HepG2 (cell line): ENCODE measurements around the gene MRPS14. TPM values are rescaled to one million over a fixed set of nuclear protein-coding genes. Genes with fewer than 3 reads are reported as not detected.

Source experiments
- ATRX ChIP-seq: sonication (generic); formaldehyde crosslinking; IDR thresholded peaks from 2 replicates; pipeline ENCODE4 v1.4.0; 2020; ENCODE audit warnings: missing genetic modification reagents, borderline replicate concordance
- FOXA3 ChIP-seq: IDR thresholded peaks from 2 replicates; pipeline ENCODE4 v1.6.1; 2016; ENCODE audit warnings: missing genetic modification reagents, missing compliant biosample characterization
- IRX3 ChIP-seq: sonication (generic); formaldehyde crosslinking; IDR thresholded peaks from 2 replicates; pipeline ENCODE4 v1.8.1; 2023; ENCODE audit warnings: mild to moderate bottlenecking, low read depth, missing genetic modification reagents, borderline replicate concordance
- KDM6A ChIP-seq: IDR thresholded peaks from 2 replicates; pipeline ENCODE4 v1.6.1; 2016; ENCODE audit warnings: low read depth
- KLF15 ChIP-seq: sonication (generic); formaldehyde crosslinking; IDR thresholded peaks from 2 replicates; pipeline ENCODE4 v1.8.1; 2023; ENCODE audit warnings: borderline replicate concordance, mild to moderate bottlenecking, inconsistent platforms, missing genetic modification reagents, mixed read lengths
- MIXL1 ChIP-seq: IDR thresholded peaks from 2 replicates; pipeline ENCODE4 v1.6.1; 2016
- NR2F6 ChIP-seq, 2 experiments: IDR thresholded peaks; 2 replicates each; pipeline ENCODE4 v1.6.1; 2016; ENCODE audit warnings: antibody characterized with exemption in 1 of 2, mild to moderate bottlenecking in 1 of 2
- PITX1 ChIP-seq: sonication (generic); formaldehyde crosslinking; IDR thresholded peaks from 2 replicates; pipeline ENCODE4 v1.5.1; 2020; ENCODE audit warnings: mild to moderate bottlenecking, missing genetic modification reagents
- PPARG ChIP-seq: conservative IDR thresholded peaks from 2 replicates; pipeline ENCODE4 v1.6.1; 2016; ENCODE audit warnings: missing biosample characterization, missing genetic modification reagents
- RNF219 ChIP-seq: sonication (generic); formaldehyde crosslinking; IDR thresholded peaks from 2 replicates; pipeline ENCODE4 v1.5.0; 2020; ENCODE audit warnings: mild to moderate bottlenecking, missing genetic modification reagents
- SIX4 ChIP-seq: sonication (generic); formaldehyde crosslinking; IDR thresholded peaks from 2 replicates; pipeline ENCODE4 v1.4.0; 2020; ENCODE audit warnings: missing genetic modification reagents
- SNAPC2 ChIP-seq: sonication (generic); formaldehyde crosslinking; IDR thresholded peaks from 2 replicates; pipeline ENCODE4 v1.8.1; 2022; ENCODE audit warnings: mild to moderate bottlenecking, missing genetic modification reagents
- TEAD3 ChIP-seq: optimal IDR thresholded peaks from 2 replicates; pipeline ENCODE3; 2016; ENCODE audit warnings: borderline replicate concordance
- TFDP1 ChIP-seq: IDR thresholded peaks from 2 replicates; pipeline ENCODE4 v1.6.1; 2016; ENCODE audit warnings: missing compliant biosample characterization, missing genetic modification reagents, borderline replicate concordance
- XBP1 ChIP-seq: sonication (generic); formaldehyde crosslinking; IDR thresholded peaks from 2 replicates; pipeline ENCODE4 v1.5.0; 2020; ENCODE audit warnings: missing genetic modification reagents
- ZBTB1 ChIP-seq: sonication (generic); formaldehyde crosslinking; IDR thresholded peaks from 2 replicates; pipeline ENCODE4 v1.4.0; 2020; ENCODE audit warnings: missing genetic modification reagents, borderline replicate concordance
- ZEB1 ChIP-seq: IDR thresholded peaks from 2 replicates; pipeline ENCODE4 v1.6.1; 2012; ENCODE audit warnings: mild to moderate bottlenecking, low read depth, inconsistent platforms; ENCODE audit not compliant: insufficient replicate concordance
- ZKSCAN1 ChIP-seq: fragments of 150-350 bp; IDR thresholded peaks from 2 replicates; pipeline ENCODE4 v1.6.1; 2014; ENCODE audit warnings: low read length
- ZMYM3 ChIP-seq: sonication (generic); formaldehyde crosslinking; IDR thresholded peaks from 2 replicates; pipeline ENCODE4 v1.5.1; 2020; ENCODE audit warnings: mild to moderate bottlenecking, missing genetic modification reagents
- ZNF20 ChIP-seq: sonication (generic); formaldehyde crosslinking; IDR thresholded peaks from 2 replicates; pipeline ENCODE4 v1.4.0; 2020; ENCODE audit warnings: mild to moderate bottlenecking, moderate library complexity, missing genetic modification reagents
- ZNF354B ChIP-seq: sonication (generic); formaldehyde crosslinking; IDR thresholded peaks from 2 replicates; pipeline ENCODE4 v1.8.0; 2022; ENCODE audit warnings: mild to moderate bottlenecking, missing genetic modification reagents
- ZNF468 ChIP-seq: sonication (generic); formaldehyde crosslinking; IDR thresholded peaks from 2 replicates; pipeline ENCODE4 v1.8.0; 2022; ENCODE audit warnings: mild to moderate bottlenecking, moderate library complexity, missing genetic modification reagents
- ZNF549 ChIP-seq: sonication (generic); formaldehyde crosslinking; IDR thresholded peaks from 2 replicates; pipeline ENCODE4 v1.5.0; 2020; ENCODE audit warnings: missing genetic modification reagents
- ZNF607 ChIP-seq: sonication (generic); formaldehyde crosslinking; IDR thresholded peaks from 2 replicates; pipeline ENCODE4 v1.5.1; 2020; ENCODE audit warnings: missing genetic modification reagents, mild to moderate bottlenecking, borderline replicate concordance
- ZNF850 ChIP-seq: sonication (generic); formaldehyde crosslinking; conservative IDR thresholded peaks from 2 replicates; pipeline ENCODE4 v1.9.0; 2021; ENCODE audit warnings: mild to moderate bottlenecking, missing genetic modification reagents
- polyA plus RNA-seq, 8 experiments: library from polyadenylated mRNA; depleted of rRNA in 3 of 8; stranded (reverse) in 7 of 8; unstranded in 1 of 8; fragments of >200 nt; fragmentation: Illumina TruSeq in 4 of 8; extraction: Trizol in 4 of 8; gene quantifications; 2 replicates each; pipeline versions ENCODE4 v1.2.1 to v1.2.3, GENCODE V29; 2011 to 2016; ENCODE audit warnings: low read depth in 4 of 8, missing spikeins in 1 of 8, mixed read lengths in 1 of 8; ENCODE audit not compliant: insufficient read depth in 1 of 8
- total RNA-seq, 5 experiments: library from RNA; depleted of rRNA; stranded (reverse); fragments of >200 nt; fragmentation: Illumina TruSeq; extraction: Trizol; gene quantifications; 2 replicates each; pipeline ENCODE4 v1.2.3, GENCODE V29; 2016; ENCODE audit warnings: low read depth in 1 of 5
- TF ChIP-seq, protein P1 (sequence below): sonication (generic); formaldehyde crosslinking; IDR thresholded peaks from 2 replicates; pipeline ENCODE4 v1.4.0; 2020; ENCODE audit warnings: missing genetic modification reagents

Gene MRPS14
- total and polyA plus RNA-seq, 2 of the 13 experiments (the other 11 are each of a cell fraction or from before 2014, with no cell fraction given) = 36.6 to 43.2 TPM

DNA sequence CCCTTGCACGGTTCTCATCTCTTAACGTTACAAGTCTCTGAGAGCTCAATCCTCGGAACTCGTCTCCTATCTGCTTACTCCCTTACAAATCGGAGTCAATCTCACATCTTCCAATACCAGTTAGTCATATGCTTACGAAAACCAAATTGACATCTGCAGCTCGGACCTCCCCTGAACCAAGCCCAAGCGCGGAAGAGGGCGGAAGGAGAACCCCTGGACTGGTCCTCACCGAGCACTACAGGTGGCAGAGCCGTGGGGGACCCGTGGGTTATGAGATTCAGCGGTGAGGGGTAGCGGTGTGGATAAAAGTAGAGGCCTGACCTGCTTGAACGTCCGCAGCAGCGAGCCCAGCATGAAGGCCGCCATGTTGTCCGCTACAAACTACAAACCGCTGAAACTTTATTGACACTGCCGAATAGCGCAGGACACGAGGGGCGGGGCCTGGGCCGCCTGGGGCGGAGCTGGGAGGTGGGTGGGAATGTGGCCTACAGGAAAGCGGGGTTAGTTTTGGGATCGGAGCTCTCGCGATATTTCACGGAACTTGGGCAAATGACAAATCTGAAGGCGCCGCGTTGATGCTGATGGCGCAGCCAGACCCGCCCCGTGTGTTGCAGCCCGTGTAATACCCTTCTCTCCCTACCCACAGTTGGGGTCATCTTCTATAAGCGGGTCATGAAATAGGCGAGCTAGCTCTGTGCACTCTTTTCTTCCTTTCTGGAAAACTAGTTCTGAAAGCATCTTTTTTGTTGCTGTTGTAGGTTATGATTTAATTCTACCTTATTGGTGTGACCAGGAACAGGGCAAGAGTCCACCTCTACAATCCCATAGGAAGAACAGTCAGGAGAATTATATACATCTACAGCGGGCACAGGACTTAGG lies at the start of gene MRPS14 (continued):
- TF ChIP-seq, protein P1, sequence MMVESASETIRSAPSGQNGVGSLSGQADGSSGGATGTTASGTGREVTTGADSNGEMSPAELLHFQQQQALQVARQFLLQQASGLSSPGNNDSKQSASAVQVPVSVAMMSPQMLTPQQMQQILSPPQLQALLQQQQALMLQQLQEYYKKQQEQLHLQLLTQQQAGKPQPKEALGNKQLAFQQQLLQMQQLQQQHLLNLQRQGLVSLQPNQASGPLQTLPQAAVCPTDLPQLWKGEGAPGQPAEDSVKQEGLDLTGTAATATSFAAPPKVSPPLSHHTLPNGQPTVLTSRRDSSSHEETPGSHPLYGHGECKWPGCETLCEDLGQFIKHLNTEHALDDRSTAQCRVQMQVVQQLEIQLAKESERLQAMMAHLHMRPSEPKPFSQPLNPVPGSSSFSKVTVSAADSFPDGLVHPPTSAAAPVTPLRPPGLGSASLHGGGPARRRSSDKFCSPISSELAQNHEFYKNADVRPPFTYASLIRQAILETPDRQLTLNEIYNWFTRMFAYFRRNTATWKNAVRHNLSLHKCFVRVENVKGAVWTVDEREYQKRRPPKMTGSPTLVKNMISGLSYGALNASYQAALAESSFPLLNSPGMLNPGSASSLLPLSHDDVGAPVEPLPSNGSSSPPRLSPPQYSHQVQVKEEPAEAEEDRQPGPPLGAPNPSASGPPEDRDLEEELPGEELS (CRISPR knock-in tag) = peak; percentile 49; the same call in 1 of the 2 replicates
- TF ChIP-seq KDM6A (CRISPR knock-in tag) (no peak), ZNF468 (CRISPR knock-in tag) (no peak), IRX3 (CRISPR knock-in tag) (0 out of 2 replicates have a peak, but pooled peaks have one; percentile 65), RNF219 (CRISPR knock-in tag) (no peak), ZNF549 (CRISPR knock-in tag) (no peak), SNAPC2 (no peak), ZEB1 (no peak), PPARG (CRISPR knock-in tag) (peak; percentile 16; the same call in 1 of the 2 replicates), XBP1 (CRISPR knock-in tag) (no peak; the same call in 1 of the 2 replicates), PITX1 (CRISPR knock-in tag) (no peak), TEAD3 (CRISPR knock-in tag) (peak; percentile 89), ZBTB1 (CRISPR knock-in tag) (no peak), MIXL1 (CRISPR knock-in tag) (no peak), ZNF354B (no peak), ATRX (CRISPR knock-in tag) (no peak), SIX4 (0 out of 2 replicates have a peak, but pooled peaks have one; percentile 32), ZKSCAN1 (peak; percentile 89; the same call in 1 of the 2 replicates), ZNF607 (no peak), ZMYM3 (CRISPR knock-in tag) (no peak), TFDP1 (CRISPR knock-in tag) (peak; percentile 47; the same call in 1 of the 2 replicates), KLF15 (0 out of 2 replicates have a peak, but pooled peaks have one; percentile 37), ZNF20 (CRISPR knock-in tag) (no peak), ZNF850 (CRISPR knock-in tag) (no peak), FOXA3 (CRISPR knock-in tag) (peak; percentile 63), NR2F6 (IDR thresholded peaks at IDR 0.05) (0 out of 2 replicates have a peak, but pooled peaks have one; percentile 6), NR2F6 (CRISPR knock-in tag; IDR thresholded peaks at IDR 0.05) (peak; percentile 54; the same call in 1 of the 2 replicates)
